Stimulated activated CD4-positive, alpha-beta T cell treated with anti-CD3 and anti-CD28 coated beads, Interleukin-2, amount 100 ng/mL, for 4 hours (primary cell): ENCODE measurements around the gene SLC44A5.

ENCODE experiments used
- DNase-seq: peaks from one replicate; pipeline ENCODE4 v3.0.0-alpha.2; 2020; ENCODE audit warnings: low read depth

SLC44A5 gene

GRCh38 chr1:75174031-75174760, 436.7 kb downstream of the SLC44A5 start:
- DNase-seq: no peak

- DNase-seq: no peak
Observed at GRCh38 chr1:75172556-75172955, 438.4 kb downstream of the SLC44A5 start.

- DNase-seq: no peak
Observed at GRCh38 chr1:75171876-75172275, 439.0 kb downstream of the SLC44A5 start.

- DNase-seq: no peak
Observed at GRCh38 chr1:75170981-75171380, 439.9 kb downstream of the SLC44A5 start.

GRCh38 chr1:75170011-75170410, 440.9 kb downstream of the SLC44A5 start:
- no peak for DNase-seq

GRCh38 chr1:75166821-75167220, 444.1 kb downstream of the SLC44A5 start:
- no peak for DNase-seq

GRCh38 chr1:75165264-75165663, 445.6 kb downstream of the SLC44A5 start:
- DNase-seq: no peak

- DNase-seq: no peak
Observed at GRCh38 chr1:75159154-75159553, 451.8 kb downstream of the SLC44A5 start.
